Measurements from ENCODE around the gene LNX2. TPM values are rescaled to one million over a fixed set of nuclear protein-coding genes. Genes with fewer than 3 reads are reported as not detected.
"Not testable (repeated sequence)": the region's sequence is repeated elsewhere in the genome, so short reads cannot be mapped to it uniquely, and the experiment has no call there.

Gene LNX2
- polyA plus RNA-seq, 1 donor (not counting 4 experiments of a cell fraction or from before 2014, with no cell fraction given) = 17.0 TPM

GRCh38 chr13:27631665-27632064, 11.3 kb upstream of the LNX2 start:
- no peaks in the 10 kb centered on the region for H4K20me1 ChIP-seq (ENCODE audit: control insufficient read depth, extremely low read depth, insufficient read depth, low read length)
- H2AFZ ChIP-seq (ENCODE audit: control insufficient read depth, low read length) = no peak overlapping the region
- dilution Hi-C loops (cut with MboI; ENCODE audit: extremely low pct_ligation_motif_present, low sequenced_read_pairs) = no loop called here
- H3K4me1 ChIP-seq (ENCODE audit: control insufficient read depth, extremely low read depth, insufficient read depth, low read length) = peaks cover 36% of the 10 kb centered on the region
- H3K27me3 ChIP-seq (ENCODE audit: control insufficient read depth, extremely low read depth, insufficient read depth, low read length) = no peaks in the 10 kb centered on the region
- no peak overlapping the region for H3K27ac ChIP-seq (ENCODE audit: control insufficient read depth, insufficient read depth, low read length)
- peaks cover 55% of the 10 kb centered on the region for H3K79me2 ChIP-seq (ENCODE audit: control insufficient read depth, insufficient read depth, low read length)
- H3K9ac ChIP-seq (ENCODE audit: control insufficient read depth, extremely low read depth, insufficient read depth, low read length) = no peak overlapping the region
- no peak overlapping the region for H3K4me3 ChIP-seq (ENCODE audit: control insufficient read depth in 2 of 3, extremely low read depth in 1 of 3, insufficient read depth in 2 of 3, low read depth in 1 of 3, low read length in 3 of 3)
- no peak overlapping the region for H3K4me2 ChIP-seq (ENCODE audit: control insufficient read depth, extremely low read depth, insufficient read depth, low read depth, low read length)
- no peak for DNase-seq (ENCODE audit: low read depth, low spot score)
- H3K9me1 ChIP-seq (ENCODE audit: control insufficient read depth, extremely low read depth, insufficient read depth, low read length) = no peaks in the 10 kb centered on the region
- H3K9me3 ChIP-seq (ENCODE audit: control insufficient read depth, low read depth, low read length) = no peaks in the 10 kb centered on the region
- TF ChIP-seq EZH2 (IDR thresholded peaks at IDR 0.05; ENCODE audit: low read length) (no peak), CTCF (optimal IDR thresholded peaks at IDR 0.05 in 1 of 3, IDR thresholded peaks at IDR 0.05 in 1 of 3, conservative IDR thresholded peaks at IDR 0.05 in 1 of 3; ENCODE audit: extremely low read depth in 1 of 3, insufficient read depth in 2 of 3, low read length in 3 of 3) (no peak)
- FAIRE-seq = no peak
- peaks cover 0 to 2% of the 10 kb centered on the region in 2 experiments for H3K36me3 ChIP-seq (ENCODE audit: control insufficient read depth in 2 of 2, extremely low read depth in 1 of 2, insufficient read depth in 2 of 2, low read length in 2 of 2)

GRCh38 chr13:27631156-27631555, 10.8 kb upstream of the LNX2 start:
- Histone ChIP-seq H2AFZ (ENCODE audit: control insufficient read depth, low read length) (no peak overlapping the region), H3K4me2 (ENCODE audit: control insufficient read depth, extremely low read depth, insufficient read depth, low read depth, low read length) (no peak overlapping the region), H3K27me3 (ENCODE audit: control insufficient read depth, extremely low read depth, insufficient read depth, low read length) (no peaks in the 10 kb centered on the region), H3K79me2 (ENCODE audit: control insufficient read depth, insufficient read depth, low read length) (peaks cover 58% of the 10 kb centered on the region), H3K9me1 (ENCODE audit: control insufficient read depth, extremely low read depth, insufficient read depth, low read length) (no peaks in the 10 kb centered on the region), H3K27ac (ENCODE audit: control insufficient read depth, insufficient read depth, low read length) (no peak overlapping the region), H3K4me3 (ENCODE audit: control insufficient read depth in 2 of 3, extremely low read depth in 1 of 3, insufficient read depth in 2 of 3, low read depth in 1 of 3, low read length in 3 of 3) (no peak overlapping the region), H3K36me3 (ENCODE audit: control insufficient read depth in 2 of 2, extremely low read depth in 1 of 2, insufficient read depth in 2 of 2, low read length in 2 of 2) (peaks cover 0 to 2% of the 10 kb centered on the region in 2 experiments), H3K4me1 (ENCODE audit: control insufficient read depth, extremely low read depth, insufficient read depth, low read length) (peaks cover 33% of the 10 kb centered on the region), H3K9ac (ENCODE audit: control insufficient read depth, extremely low read depth, insufficient read depth, low read length) (no peak overlapping the region), H4K20me1 (ENCODE audit: control insufficient read depth, extremely low read depth, insufficient read depth, low read length) (no peaks in the 10 kb centered on the region), H3K9me3 (ENCODE audit: control insufficient read depth, low read depth, low read length) (no peaks in the 10 kb centered on the region)
- FAIRE-seq (no peak), DNase-seq (ENCODE audit: low read depth, low spot score) (no peak)
- TF ChIP-seq EZH2 (IDR thresholded peaks at IDR 0.05; ENCODE audit: low read length) (no peak), CTCF (optimal IDR thresholded peaks at IDR 0.05 in 1 of 3, IDR thresholded peaks at IDR 0.05 in 1 of 3, conservative IDR thresholded peaks at IDR 0.05 in 1 of 3; ENCODE audit: extremely low read depth in 1 of 3, insufficient read depth in 2 of 3, low read length in 3 of 3) (no peak)
- dilution Hi-C loops (cut with MboI; ENCODE audit: extremely low pct_ligation_motif_present, low sequenced_read_pairs) = no loop called here

- DNase-seq (ENCODE audit: low read depth, low spot score); H3K9me1 ChIP-seq (ENCODE audit: control insufficient read depth, extremely low read depth, insufficient read depth, low read length); H3K36me3 ChIP-seq (ENCODE audit: control insufficient read depth in 2 of 2, extremely low read depth in 1 of 2, insufficient read depth in 2 of 2, low read length in 2 of 2); H3K9me3 ChIP-seq (ENCODE audit: control insufficient read depth, low read depth, low read length); dilution Hi-C loops (cut with MboI; ENCODE audit: extremely low pct_ligation_motif_present, low sequenced_read_pairs); H3K4me3 ChIP-seq (ENCODE audit: control insufficient read depth in 2 of 3, extremely low read depth in 1 of 3, insufficient read depth in 2 of 3, low read depth in 1 of 3, low read length in 3 of 3); H3K27me3 ChIP-seq (ENCODE audit: control insufficient read depth, extremely low read depth, insufficient read depth, low read length); H4K20me1 ChIP-seq (ENCODE audit: control insufficient read depth, extremely low read depth, insufficient read depth, low read length); H3K4me2 ChIP-seq (ENCODE audit: control insufficient read depth, extremely low read depth, insufficient read depth, low read depth, low read length); H3K9ac ChIP-seq (ENCODE audit: control insufficient read depth, extremely low read depth, insufficient read depth, low read length); FAIRE-seq; H2AFZ ChIP-seq (ENCODE audit: control insufficient read depth, low read length); H3K27ac ChIP-seq (ENCODE audit: control insufficient read depth, insufficient read depth, low read length): not testable (repeated sequence)
- H3K4me1 ChIP-seq (ENCODE audit: control insufficient read depth, extremely low read depth, insufficient read depth, low read length) = peaks cover 22% of the 10 kb centered on the region
- peaks cover 78% of the 10 kb centered on the region for H3K79me2 ChIP-seq (ENCODE audit: control insufficient read depth, insufficient read depth, low read length)
Measured at GRCh38 chr13:27628766-27629165, 8.4 kb upstream of the LNX2 start.
